ENCODE results near the gene TFDP3. TPM values are rescaled to one million over a fixed set of nuclear protein-coding genes. Genes with fewer than 3 reads are reported as not detected.

Gene TFDP3
- total RNA-seq, 1 experiment from 2014 or later, result not detected

GRCh38 chrX:133191739-133192039 is 26.5 kb downstream of the TFDP3 start:
- ATAC-seq, result no peak
- H3K4me3 ChIP-seq (ENCODE audit: low read depth in 2 of 2, low read length in 2 of 2), result no peak overlapping the region
- in situ Hi-C loops (cut with HindIII; ENCODE audit: low pct_unique_long_range_greater_than_20kb, low sequenced_read_pairs), result no loop called here
- POLR2A ChIA-PET, result no interaction called here
- no peaks in the 10 kb centered on the region for H3K36me3 ChIP-seq (ENCODE audit: control insufficient read depth, insufficient read depth, low read length)
- no peaks in the 10 kb centered on the region for H3K27me3 ChIP-seq (ENCODE audit: control insufficient read depth, insufficient read depth, low read length)
- intact Hi-C loops (cut with micrococcal nuclease; ENCODE audit: unreplicated experiment), result no loop called here
- no TSS peak for BruUV-seq (replicated peaks)
- no peaks in the 10 kb centered on the region for H3K4me1 ChIP-seq (ENCODE audit: control insufficient read depth, insufficient read depth, low read length)
- DNase-seq (ENCODE audit: low read depth, low spot score), result no peak
- CTCF ChIA-PET, result interaction anchor here (0.6 kb wide), 1 partner anchor 186 kb away, joined by 8 read pairs; no protein-coding TSS in a partner anchor
- TF ChIP-seq REST (IDR thresholded peaks at IDR 0.05; ENCODE audit: insufficient read depth in 1 of 2, low read depth in 2 of 2, low read length in 1 of 2), result no peak
- no peak for TF ChIP-seq SIN3A (IDR thresholded peaks at IDR 0.05; ENCODE audit: borderline replicate concordance, insufficient read depth, low read depth, low read length)
- TF ChIP-seq CTCF (IDR thresholded peaks at IDR 0.05), result no peak
- TF ChIP-seq POLR2AphosphoS5 (IDR thresholded peaks at IDR 0.05; ENCODE audit: low read depth, low read length), result no peak
- no peak for TF ChIP-seq TCF7L2 (IDR thresholded peaks at IDR 0.05; ENCODE audit: low read depth, low read length)
- H3K27ac ChIP-seq (ENCODE audit: low read length), result no peak overlapping the region
- H3K9me3 ChIP-seq (ENCODE audit: control insufficient read depth, insufficient read depth, low read depth, low read length), result no peaks in the 10 kb centered on the region

GRCh38 chrX:133190877-133191738 is 27.0 kb downstream of the TFDP3 start:
- H3K4me3 ChIP-seq (ENCODE audit: low read depth in 2 of 2, low read length in 2 of 2), result no peak overlapping the region
- no peak for ATAC-seq
- H3K27me3 ChIP-seq (ENCODE audit: control insufficient read depth, insufficient read depth, low read length), result no peaks in the 10 kb centered on the region
- POLR2A ChIA-PET, result no interaction called here
- intact Hi-C loops (cut with micrococcal nuclease; ENCODE audit: unreplicated experiment), result no loop called here
- H3K27ac ChIP-seq (ENCODE audit: low read length), result no peak overlapping the region
- TF ChIP-seq TCF7L2 (IDR thresholded peaks at IDR 0.05; ENCODE audit: low read depth, low read length) (no peak), SIN3A (IDR thresholded peaks at IDR 0.05; ENCODE audit: borderline replicate concordance, insufficient read depth, low read depth, low read length) (no peak), CTCF (IDR thresholded peaks at IDR 0.05) (no peak), POLR2AphosphoS5 (IDR thresholded peaks at IDR 0.05; ENCODE audit: low read depth, low read length) (no peak)
- in situ Hi-C loops (cut with HindIII; ENCODE audit: low pct_unique_long_range_greater_than_20kb, low sequenced_read_pairs), result no loop called here
- no peaks in the 10 kb centered on the region for H3K4me1 ChIP-seq (ENCODE audit: control insufficient read depth, insufficient read depth, low read length)
- H3K36me3 ChIP-seq (ENCODE audit: control insufficient read depth, insufficient read depth, low read length), result no peaks in the 10 kb centered on the region
- no TSS peak for BruUV-seq (replicated peaks)
- DNase-seq (ENCODE audit: low read depth, low spot score), result no peak
- H3K9me3 ChIP-seq (ENCODE audit: control insufficient read depth, insufficient read depth, low read depth, low read length), result no peaks in the 10 kb centered on the region
- CTCF ChIA-PET, result no interaction called here

Data from Panc1 (cell line).